CMK (cell line): ENCODE results near the gene ECE1.

Experiments used
- DNase-seq: peaks from one replicate; pipeline ENCODE4 v3.0.0-alpha.2; 2010; ENCODE audit warnings: low read depth

ECE1 gene

DNA sequence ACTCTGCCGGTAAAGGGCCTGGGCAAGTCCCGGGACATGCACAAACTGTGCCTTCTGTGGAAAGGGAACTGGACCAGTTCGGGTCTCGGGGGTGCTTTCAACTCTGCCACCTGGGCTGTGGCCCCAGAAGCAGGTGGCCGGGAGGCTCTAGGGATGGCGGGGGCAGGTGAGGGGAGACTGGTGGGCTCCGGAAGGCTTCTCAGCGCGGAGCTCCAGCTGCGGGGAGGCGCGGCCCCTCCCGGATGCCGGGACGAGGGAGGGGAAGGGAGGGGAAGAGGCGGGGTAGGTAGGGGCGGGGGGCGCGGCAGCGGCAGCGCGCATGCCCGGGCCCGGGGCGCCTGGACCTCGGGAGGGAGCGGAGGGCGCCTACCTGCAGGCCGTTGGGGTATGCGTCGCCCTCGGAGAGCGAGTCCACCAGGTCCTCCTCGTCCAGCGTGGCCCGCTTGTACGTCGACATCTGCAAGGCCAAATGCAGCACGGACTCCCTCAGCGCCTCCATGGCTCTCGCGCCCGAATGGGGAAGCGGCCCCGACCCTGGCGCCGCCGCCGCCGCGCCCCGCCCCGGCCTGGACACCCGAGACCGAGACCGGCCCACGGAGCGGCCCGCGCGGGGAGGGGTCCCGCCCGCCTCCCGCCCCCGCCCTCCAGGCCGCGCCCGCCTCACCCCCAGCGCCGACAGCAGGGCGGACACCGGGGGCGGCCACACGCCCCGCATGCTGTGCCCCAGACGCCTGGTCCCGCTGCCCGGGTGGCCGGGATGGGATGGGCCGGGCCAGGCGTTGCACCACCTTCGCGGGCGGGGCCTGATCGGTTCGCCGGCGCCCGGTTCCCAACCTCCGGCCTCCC lies at the start of gene ECE1:
Gene ECE1, minus strand, starts transcription at position 764 of the 846 bp plus-strand sequence. Its CDS starts 49 bp downstream, at position 715.
- DNase-seq, result no peak

DNA sequence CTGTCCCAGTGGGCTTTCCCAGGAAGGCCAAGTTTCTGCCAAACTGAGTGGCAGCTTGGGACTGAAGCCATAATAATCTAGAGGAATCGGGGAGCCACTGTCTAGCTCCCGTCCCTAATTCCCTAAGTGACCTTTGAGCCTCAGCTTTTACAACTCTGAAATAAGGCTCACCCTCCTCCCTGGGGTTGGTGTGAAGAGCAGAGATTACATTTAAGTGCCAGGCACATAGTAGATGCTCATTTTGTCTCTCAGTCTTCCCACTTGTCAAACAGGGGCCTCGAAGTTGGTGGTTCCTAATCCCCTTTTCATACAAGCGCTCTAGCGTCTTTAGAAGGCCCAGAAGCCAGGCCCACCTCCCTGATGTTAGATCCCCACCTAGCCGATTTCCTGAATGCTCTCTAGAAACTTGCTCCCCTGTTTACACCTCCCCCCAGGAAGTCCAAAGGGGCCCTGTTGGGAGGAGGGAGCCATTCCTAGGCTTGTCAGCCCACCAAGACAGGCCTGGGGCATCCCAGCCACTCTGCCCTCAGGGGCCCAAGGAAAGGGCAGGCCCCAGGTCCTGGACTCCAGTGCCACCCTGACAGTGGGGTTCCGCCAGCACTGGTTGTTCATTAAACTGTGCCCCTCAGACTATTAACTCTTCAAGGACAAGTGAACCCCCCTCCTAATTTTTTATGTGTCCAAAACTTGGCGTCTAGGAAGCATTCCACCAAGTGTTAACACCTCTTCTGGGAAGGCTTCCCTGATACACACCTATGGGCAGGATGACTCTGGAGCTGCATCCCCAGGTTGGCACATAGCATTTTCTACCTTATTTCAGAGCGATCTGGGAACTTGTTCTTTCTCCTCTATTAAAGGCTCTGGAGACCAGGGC lies 49.3 kb upstream of the ECE1 start:
- no peak for DNase-seq

DNA sequence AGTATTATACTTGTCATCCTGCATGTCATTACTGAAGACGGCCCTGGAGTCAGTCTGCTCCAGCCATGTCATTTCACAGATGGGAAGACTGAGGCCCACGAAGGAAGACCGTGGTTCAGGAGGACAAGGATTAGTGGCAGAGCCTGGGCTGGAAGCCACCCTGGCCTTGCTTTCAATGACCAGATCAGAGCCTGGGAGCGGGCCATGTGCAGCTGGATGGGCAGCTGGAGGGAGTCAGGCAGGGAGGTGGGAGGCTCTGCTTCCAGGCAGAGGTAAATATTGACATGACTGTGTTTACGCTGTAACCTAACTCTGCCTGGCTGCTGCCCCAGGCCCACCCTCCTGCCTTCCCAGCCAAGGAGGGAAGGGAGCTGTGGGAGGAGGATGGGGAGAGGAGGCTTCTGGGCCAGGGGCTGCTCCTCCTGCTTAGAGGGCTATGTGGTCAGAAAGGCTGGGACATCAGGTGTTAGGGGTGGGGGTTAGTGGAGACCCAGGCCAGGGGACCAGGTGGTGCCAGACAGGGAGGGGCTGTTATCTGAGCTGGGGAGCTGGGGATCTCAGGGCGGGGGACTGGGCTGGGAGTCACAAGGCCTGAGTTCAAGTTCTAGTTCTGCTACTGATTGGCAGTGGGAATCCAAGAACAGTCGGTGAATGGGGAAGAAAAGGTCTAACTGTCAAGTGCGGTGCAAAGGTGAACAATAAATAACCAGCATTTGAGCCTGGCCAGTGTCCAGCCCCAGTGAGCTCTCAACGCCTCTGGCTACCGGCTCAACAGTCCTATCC lies 48.5 kb upstream of the ECE1 start:
- DNase-seq, result no peak

DNA sequence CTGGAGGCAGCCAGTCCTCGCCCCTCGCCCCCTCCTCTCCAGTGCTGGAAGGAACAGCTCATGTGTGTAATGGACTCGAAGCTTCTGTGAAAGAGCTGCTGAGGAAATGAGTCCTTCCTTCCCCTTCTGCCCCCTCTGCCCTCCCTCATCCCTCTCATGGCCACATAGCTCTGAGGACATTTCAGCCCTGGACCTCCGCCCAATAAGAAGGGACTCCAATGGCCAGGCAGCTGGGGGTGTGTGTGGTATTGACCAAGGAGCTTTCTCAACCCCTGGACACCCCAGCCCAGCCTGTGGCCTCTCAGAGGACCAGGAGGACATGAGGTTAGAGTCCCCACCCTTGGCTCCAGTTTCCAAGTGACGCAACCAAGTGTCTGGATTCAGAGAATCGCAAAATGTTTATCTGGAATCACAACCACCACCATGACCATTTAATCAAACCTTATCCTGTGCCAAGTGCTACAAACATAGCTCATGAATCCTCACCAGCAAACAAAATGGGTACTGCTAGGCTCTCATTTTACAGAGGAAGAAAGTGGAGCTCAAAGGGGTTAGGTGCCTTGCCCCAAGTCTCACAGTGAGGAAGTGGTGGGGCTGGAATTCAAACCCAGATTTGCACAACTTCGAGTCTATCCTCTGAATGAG lies 47.8 kb upstream of the ECE1 start:
- no peak for DNase-seq

DNA sequence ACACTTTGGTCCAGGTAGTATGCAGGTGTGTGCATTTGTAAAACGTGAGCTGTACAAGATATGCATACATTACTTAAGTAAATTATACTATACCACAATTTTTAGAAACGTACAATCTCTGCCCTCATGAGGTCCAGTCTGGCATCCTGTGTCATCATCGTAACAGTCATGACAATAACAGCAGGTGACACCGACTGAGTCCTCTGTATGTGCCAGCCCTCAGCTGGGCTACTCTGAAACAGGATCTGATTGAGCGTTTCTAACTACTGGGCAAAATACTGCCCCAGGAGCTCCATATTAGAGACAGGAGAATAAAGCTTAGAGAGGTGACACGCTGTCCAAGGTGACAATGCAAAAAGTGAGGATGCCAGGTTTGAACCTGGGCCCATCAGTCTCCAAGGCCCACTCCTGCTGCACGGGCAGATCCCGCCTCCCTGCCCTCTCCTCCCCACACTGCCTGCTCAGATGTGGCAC lies 47.2 kb upstream of the ECE1 start:
- DNase-seq, result no peak

DNA sequence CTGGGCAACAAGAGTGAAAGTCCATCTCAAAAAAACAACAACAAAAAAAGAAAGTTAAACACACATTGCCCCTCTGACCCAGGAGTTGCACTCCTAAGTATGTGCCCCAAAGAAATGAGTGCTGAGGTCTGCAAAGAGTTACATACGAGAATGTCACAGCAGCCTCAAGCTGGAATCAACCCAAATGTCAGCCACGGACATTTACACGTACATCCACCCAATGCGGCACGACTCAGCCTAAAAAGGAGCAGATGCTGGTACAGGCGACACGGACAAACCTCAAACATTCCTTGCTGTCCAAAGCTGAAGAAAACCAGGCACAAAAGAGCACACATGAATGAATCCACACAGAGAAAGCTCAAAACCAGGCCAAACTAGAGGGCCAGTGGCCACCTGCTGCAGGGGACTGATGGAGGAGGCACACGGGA lies 46.8 kb upstream of the ECE1 start:
- no peak for DNase-seq

DNA sequence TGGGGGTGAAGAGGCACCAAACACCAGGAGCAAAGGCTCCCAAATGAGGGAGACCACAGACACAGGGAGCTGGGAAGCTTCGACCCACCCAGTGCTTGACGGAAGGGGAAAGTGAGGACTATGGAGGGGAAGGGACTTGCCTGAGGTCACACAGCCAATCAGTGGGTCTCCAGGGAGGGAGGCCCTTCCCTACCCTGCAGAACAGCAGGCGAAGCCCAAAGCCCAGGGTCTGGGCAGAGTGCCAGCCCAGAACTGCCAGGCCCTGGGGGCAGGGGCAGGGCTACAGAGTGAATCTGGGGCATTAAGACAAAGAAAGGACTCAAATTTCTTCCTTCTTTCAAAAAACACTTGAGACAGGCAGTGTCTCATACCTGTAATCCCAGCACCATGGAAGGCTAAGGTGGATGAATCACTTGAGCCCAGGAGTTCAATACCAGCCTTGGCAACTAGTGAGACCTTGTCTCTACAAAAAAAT lies 45.5 kb upstream of the ECE1 start:
- DNase-seq, result no peak

DNA sequence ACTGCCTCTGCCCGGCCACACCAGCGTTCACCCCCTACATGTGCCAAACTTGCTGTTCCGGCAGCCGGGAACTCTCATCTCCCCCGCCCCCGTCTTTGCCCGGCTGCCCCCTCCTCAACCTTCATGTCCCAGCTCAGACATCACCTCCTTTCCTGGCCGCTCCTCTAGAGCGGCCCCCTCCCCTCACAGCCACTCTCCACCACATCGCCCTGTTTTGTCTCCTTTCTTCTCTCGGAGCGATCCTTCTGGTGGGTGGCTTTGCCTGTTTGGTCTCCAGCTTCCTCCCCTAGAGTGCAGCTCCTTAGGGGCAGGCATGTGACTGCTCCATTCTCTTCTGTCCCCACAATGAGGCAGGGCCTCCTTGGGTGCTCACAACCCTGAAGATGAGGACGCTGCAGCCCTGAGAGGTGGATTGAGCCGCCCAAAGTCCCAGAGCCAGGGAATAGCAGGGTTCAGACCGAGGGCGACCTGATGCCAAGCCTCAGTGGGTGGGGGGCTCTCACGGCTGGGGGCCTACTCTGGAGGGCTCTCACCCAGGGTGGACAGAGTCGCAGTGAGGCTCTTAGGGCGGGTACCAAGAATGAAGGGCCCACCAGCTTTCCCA lies 44.9 kb upstream of the ECE1 start:
- DNase-seq, result no peak

DNA sequence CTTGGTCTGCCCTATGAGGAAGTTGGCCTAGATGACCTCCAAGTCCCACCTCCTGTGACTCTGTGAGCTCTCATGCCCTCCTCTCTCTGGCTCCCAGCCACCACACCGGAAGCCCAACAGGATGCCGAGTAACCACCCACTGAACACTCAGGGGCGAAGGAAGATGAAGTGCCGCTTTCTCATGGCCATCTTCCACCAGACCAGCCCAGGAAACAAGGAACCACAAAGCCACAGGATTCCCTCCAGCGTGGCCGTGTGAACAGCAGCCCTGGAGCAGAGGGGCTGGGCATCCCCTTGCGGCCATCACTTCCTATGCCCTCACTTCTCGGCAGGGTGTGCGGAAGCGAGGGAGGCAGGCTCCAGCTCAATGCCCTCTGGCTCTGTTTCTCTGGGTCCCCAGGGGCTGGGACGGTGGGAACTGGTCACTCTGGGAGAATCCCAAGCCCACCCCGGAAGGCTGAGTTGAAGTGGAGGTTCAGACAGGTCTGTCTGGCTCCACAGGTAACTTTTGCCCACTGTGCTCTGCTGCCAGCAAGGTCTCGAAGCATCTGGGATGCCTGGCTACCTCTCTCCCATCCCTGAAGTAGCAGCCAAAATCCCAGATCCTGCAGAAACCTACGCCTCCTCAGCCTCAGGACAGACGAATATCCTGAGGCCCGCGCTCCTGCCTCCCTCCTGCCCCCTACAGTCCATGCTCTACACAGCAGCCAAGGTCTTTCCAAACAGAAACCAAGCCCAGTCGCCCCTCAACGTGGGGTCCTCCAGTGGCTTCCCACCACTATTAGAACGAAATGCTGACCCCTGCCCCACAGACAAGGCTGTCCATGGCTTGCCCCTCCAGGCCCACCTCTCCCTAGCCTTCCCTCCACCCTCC lies 44.2 kb upstream of the ECE1 start:
- DNase-seq, result peak; percentile 99

DNA sequence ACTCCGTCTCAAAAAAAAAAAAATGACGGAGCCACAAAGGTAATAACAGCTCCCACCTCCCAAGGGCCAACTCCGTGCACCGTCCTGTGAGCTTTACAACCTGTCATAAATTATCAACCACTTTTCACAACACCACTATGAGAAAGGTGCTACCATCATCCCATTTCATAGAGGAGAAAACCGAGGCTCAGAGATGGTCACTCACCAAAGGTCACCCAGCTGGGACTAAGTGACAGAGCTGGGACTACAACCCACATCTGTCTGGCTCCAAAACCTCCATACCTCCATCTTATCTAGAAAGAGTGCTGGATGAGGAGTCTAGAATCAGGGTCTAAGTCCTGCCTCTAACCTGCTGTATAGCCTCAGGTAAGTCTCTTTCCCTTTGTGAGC lies 43.6 kb upstream of the ECE1 start:
- no peak for DNase-seq

DNA sequence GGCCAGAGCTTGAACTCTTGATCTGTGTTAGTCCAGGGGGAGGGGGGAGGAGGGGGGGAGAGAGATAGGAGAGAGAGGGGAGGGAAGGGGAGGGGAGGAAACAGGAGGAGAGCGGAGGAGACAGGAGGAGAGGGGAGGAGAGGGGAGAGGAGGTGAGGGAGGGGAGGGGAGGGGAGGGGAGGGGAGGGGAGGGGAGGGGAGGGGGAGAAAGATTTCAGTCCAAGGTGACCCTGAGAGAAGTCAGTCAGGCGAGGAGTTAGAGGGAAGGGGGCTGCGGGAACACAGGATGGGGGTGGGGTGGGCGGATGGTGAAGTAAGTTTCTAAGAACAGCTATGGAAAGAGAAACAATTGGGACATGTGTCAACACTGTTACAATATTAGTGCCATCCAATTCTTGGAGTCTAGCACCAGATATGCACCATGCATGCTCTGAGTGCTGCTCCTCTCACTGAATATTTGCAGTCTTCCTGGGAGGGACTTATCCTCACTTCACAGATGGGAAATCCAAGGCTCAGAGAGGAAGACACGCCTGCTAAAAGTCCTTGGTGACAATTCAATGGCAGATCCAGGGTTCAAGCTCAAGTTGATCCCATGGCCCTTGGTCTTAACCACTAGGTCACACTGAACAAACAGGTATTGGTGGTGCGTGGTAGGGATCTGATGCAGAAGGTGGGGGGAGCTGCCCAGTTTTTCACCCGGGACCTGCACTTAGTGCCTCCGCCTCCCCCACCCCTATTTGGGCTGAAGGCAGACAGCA lies 42.5 kb upstream of the ECE1 start:
- no peak for DNase-seq

DNA sequence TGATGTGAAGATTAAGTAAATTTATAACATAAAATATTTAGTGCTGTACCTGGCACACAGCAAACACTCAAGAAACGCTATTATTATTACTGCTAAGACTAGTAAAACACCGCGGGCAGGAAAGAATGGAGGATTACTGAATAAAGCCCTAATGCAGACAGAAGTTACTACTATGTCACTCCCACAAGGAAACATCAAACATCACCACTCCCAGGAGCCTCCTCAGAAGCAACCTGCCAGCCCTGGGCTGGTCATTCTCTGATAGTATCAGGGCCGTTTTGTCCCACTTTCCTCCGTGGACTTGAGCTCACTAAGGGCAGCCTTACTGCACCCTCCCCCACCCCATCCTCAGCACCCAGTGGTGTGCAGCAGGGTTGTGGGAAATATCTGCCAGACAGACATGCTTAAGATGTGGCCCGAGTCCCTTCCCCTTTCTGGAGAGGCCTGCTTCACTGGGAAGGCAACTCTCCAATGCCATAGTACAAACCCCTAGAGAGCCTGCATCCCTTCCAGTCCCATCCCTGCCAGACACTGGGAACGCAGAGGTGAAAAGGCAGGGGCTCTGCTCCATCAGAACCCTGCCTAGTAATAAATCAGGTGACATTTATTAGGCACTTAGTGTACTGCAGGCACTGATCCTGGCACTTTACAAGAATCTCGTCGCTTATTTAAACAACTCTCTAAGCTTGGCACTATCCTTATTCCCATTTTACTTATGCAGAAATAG lies 41.7 kb upstream of the ECE1 start:
- no peak for DNase-seq

DNA sequence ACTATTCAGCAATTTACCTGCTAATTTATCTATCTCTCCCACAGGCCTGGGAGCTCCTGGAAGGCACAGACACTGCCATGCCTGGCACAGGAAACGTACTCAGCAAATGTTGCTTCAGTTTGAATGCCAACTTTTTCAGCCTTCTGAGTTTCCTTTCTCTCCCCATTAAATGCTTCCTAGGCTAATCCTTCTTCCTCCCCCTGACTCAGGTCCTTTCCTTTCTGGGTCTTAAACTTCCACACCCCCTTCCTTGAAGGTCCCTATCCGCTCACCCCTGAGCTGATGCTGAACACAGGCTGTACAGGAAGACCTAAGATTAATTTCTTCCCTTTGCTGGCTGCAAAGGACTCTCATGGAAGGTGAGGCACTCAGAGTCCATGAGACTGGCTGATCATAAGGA lies 40.3 kb upstream of the ECE1 start:
- DNase-seq, result no peak

DNA sequence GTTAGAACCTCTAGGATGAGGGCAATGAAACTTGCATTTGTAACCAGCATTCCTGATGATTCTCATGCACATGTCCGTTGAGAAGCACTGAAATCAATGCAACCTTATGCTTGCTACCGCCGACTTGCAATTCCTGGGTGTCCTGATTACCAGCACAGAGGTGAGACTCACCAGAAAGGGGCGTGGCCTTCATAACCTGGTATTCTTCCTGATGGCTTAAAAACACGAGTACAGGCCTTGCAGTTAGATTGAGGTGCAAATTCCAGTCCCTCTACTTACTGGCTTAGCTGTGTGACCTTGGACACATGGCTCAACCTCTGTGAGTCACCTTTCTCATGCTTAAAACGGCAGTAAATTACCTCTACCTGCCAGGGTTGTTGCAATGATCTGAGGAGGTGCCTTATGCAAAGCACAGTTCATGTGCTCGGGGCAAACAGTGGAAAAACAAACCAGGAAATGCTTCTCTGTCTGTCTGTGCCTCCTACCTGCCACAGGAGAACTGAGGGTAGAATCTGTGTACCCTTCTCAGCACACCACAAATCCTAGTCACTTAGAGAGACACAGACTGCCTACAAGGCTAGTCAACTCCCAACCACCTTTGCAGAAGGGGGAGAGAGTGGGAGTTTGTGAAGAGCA lies 39.1 kb upstream of the ECE1 start:
- DNase-seq, result no peak

DNA sequence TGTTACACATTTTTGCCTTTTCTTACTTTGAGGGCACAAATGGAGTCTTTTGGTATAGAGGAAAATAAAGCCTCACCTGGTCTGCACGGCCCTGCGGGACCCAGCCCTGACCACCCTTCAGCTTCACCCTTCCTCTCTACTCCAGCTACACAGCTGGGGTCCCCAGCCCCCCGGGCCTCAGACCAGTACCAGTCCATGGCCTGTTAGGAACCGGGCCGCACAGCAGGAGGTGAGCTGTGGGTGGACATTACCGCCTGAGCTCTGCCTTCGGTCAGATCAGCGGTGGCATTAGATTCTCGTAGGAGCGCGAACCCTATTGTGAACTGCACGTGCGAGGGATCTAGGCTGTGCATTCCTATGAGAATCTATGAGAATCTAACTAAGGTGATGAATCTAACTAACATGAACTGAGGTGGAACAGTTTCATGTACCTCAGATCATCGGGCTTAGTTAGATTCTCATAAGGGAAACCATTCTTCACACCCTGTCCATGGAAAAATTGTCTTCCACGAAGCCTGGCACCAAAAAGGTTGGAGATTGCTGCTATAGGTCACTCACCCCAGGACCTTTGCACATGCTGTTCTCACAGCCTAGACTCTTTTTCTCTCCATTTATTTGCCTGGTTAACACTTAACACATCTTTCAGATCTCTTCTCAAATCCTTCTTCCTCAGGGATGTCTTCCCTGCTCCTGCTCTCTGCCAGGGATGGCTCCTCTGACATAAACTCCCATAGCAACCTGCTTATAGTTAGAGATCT lies 37.5 kb upstream of the ECE1 start:
- DNase-seq, result no peak

DNA sequence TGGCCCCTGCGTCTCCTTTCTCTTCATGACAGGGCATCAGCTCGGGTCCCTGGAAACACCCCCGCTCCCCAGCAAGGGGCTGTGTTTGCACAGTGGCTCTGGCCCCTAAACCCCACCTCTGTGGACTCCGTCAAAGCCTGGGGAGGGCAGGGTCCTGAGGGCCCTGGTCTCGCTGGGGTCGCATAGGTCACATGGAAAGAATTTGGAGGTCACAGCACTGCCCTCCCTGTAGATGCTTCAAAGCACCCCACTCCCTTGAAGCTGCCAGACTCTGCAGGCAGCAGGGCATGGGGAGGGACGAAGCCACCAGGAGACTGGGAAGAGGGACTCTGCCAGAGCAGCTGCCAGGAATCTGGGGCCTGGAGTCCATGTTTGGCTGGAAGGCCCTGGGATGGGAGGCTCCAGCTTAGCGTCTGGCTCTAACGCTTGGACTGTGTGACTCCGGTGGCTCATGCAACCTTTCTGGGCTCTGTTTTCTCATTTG lies 36.6 kb upstream of the ECE1 start:
- DNase-seq, result no peak

DNA sequence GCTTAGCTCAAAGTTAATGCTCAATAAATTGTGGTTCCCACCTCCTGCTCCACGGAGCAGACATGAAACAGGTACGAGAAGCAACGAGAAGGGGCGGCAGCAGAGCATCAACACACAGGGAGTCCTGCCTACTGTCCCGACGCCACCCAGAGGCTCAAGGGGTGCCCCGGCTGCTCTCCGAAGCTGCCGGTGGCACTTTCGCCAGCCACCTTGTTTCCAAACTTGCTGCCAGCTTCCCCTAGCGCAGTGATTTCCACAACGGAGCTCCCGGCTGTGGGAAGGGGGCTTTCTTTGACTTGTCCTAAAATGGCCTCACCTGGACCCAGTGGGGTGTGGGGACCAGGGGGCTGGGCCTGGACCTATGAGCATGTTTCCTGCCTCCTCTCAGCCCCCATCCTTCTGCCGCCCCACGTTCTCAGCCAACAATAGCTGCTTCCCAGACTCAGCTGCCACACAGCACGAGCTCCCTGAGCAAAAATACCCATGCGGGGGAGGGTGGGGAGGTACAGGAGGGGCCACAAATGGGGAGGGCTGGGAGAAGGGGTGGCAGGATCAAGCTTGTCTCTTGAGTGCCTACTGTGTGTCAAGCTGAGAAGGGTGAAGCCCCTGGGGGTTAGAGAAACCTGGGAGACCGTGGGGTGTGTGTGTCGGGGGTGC lies 35.6 kb upstream of the ECE1 start:
- no peak for DNase-seq
